Sigmoid colon (tissue), 7 donors: ENCODE data around the gene RPS27. TPM values are rescaled to one million over a fixed set of nuclear protein-coding genes. Genes with fewer than 3 reads are reported as not detected.

ENCODE experiments used
- DNase-seq: peaks from one replicate; pipeline ENCODE4 v3.0.0-alpha.2; 2019
- H3K27ac ChIP-seq, 4 donors: fragments of 200-600 bp; sonication (generic); one replicate each; pipeline ENCODE4 v1.5.1; 2016 to 2019; ENCODE audit warnings: mild to moderate bottlenecking in 1 of 4
- H3K27me3 ChIP-seq, 3 donors: fragments of 200-600 bp; sonication (generic); one replicate each; pipeline ENCODE4 v1.5.1; 2019; ENCODE audit warnings: mild to moderate bottlenecking in 1 of 3
- H3K36me3 ChIP-seq, 4 donors: fragments of 200-600 bp; sonication (generic); one replicate each; pipeline ENCODE4 v1.5.1; 2016 to 2019
- H3K4me1 ChIP-seq, 4 donors: fragments of 200-600 bp; sonication (generic); one replicate each; pipeline ENCODE4 v1.5.1; 2017 to 2019
- H3K4me3 ChIP-seq, 4 donors: fragments of 200-600 bp; sonication (generic); one replicate each; pipeline ENCODE4 v1.5.1; 2017 to 2019; ENCODE audit warnings: mild to moderate bottlenecking in 2 of 4, moderate library complexity in 1 of 4
- H3K9me3 ChIP-seq, 4 donors: fragments of 200-600 bp in 3 of 4; sonication (generic) in 3 of 4; one replicate each; pipeline versions ENCODE4 v1.5.1 to v1.6.1; 2013 to 2019
- CTCF ChIP-seq, 4 experiments: fragments of 450-650 bp in 3 of 4; fragments of 200-600 bp in 1 of 4; IDR thresholded peaks; one replicate each; pipeline ENCODE4 v1.5.1; 2016 to 2019; ENCODE audit warnings: antibody characterized with exemption in 4 of 4, mild to moderate bottlenecking in 3 of 4, moderate library complexity in 2 of 4
- EP300 ChIP-seq, 4 donors: sonication (generic); formaldehyde crosslinking; IDR thresholded peaks; one replicate each; pipeline ENCODE4 v1.6.1; 2017; ENCODE audit warnings: antibody characterized with exemption in 4 of 4
- POLR2A ChIP-seq, 2 donors: fragments of 450-650 bp; IDR thresholded peaks; one replicate each; pipeline ENCODE4 v1.6.1; 2016; ENCODE audit warnings: antibody characterized with exemption in 2 of 2, mild to moderate bottlenecking in 2 of 2, moderate library complexity in 2 of 2
- POLR2AphosphoS5 ChIP-seq, 4 donors: sonication (generic); formaldehyde crosslinking; IDR thresholded peaks; one replicate each; pipeline ENCODE4 v1.6.1; 2017; ENCODE audit warnings: antibody characterized with exemption in 4 of 4
- WGBS, 2 donors: extraction: QIAGEN DNeasy Blood & Tissue Kit; methylation state at CpG; one replicate each; pipeline ENCODE4 v1.1.7; 2013; 5-methylcytosine and 5-hydroxymethylcytosine counted together
- intact Hi-C: fragments of 100-400 bp; cut with DNase I; formaldehyde crosslinking; loops from one replicate; pipeline ENCODE4 v1.15.1; 2023
- polyA plus RNA-seq, 3 donors: library from polyadenylated mRNA; stranded (reverse); fragments of 200-250 nt; gene quantifications; one replicate each; pipeline ENCODE4 v1.2.3, GENCODE V29; 2013
- total RNA-seq, 4 donors: library from RNA; depleted of rRNA; stranded (reverse); fragments of >200 nt; gene quantifications; one replicate each; pipeline ENCODE4 v1.1.0, GENCODE V29; 2016
- donor health status: healthy with polysubstance abuse.
- donor health status: Bipolar disorder and iron deficiency.
- donor health status: healthy.

RPS27 gene
- total and polyA plus RNA-seq, 7 donors, result 1,466 to 20,490 (median 4,347) TPM

- no peaks in the 10 kb centered on the region for H3K9me3 ChIP-seq
- peak overlapping the region; percentile 93 to 98 (median 97) for H3K27ac ChIP-seq
- 67 to 91% methylated on average over 3 of the region's 3 CpGs for WGBS, 2 donors
- TF ChIP-seq POLR2A (IDR thresholded peaks at IDR 0.05), result no peak
- no peak for TF ChIP-seq EP300 (IDR thresholded peaks at IDR 0.05)
- no peak for TF ChIP-seq POLR2AphosphoS5 (IDR thresholded peaks at IDR 0.05)
- TF ChIP-seq CTCF (IDR thresholded peaks at IDR 0.05), result no peak
- peaks cover 0 to 64% (median 56%) of the 10 kb centered on the region in 4 donors for H3K4me1 ChIP-seq
- peak overlapping the region in 1 of 4 donors; percentile 77 for H3K4me3 ChIP-seq
- intact Hi-C loops, result loop anchor here (5.0 kb wide), 1 partner anchor 37 kb away; the partner anchor contains the start of gene GATAD2B
- no peak for DNase-seq
- peaks cover 0 to 26% (median 7%) of the 10 kb centered on the region in 4 donors for H3K36me3 ChIP-seq
- H3K27me3 ChIP-seq, result no peaks in the 10 kb centered on the region
Observed at GRCh38 chr1:153959454-153959853, 31.1 kb upstream of the RPS27 start.

GRCh38 chr1:153960206-153960605 is 30.4 kb upstream of the RPS27 start:
- DNase-seq, result no peak
- H3K27ac ChIP-seq, result peak overlapping the region in 3 of 4 donors; percentile 93 to 98 (median 98)

GRCh38 chr1:153961421-153961820 is 29.1 kb upstream of the RPS27 start:
- DNase-seq, result no peak
- TF ChIP-seq EP300 (IDR thresholded peaks at IDR 0.05), result no peak
- TF ChIP-seq CTCF (IDR thresholded peaks at IDR 0.05), result no peak
- TF ChIP-seq POLR2A (IDR thresholded peaks at IDR 0.05), result no peak
- TF ChIP-seq POLR2AphosphoS5 (IDR thresholded peaks at IDR 0.05), result no peak
- peaks cover 0 to 21% (median 6%) of the 10 kb centered on the region in 4 donors for H3K36me3 ChIP-seq
- H3K4me1 ChIP-seq, result peaks cover 0 to 68% (median 56%) of the 10 kb centered on the region in 4 donors
- no peak overlapping the region for H3K4me3 ChIP-seq
- WGBS, 2 donors, result 84 to 91% methylated on average over 4 of the region's 4 CpGs
- H3K27me3 ChIP-seq, result no peaks in the 10 kb centered on the region
- H3K9me3 ChIP-seq, result no peaks in the 10 kb centered on the region
- peak overlapping the region; percentile 95 to 98 (median 96) for H3K27ac ChIP-seq
- intact Hi-C loops, result no loop called here

More at GRCh38 chr1:153960206-153960605, 30.4 kb upstream of the RPS27 start:
- Histone ChIP-seq H3K4me3 (no peak overlapping the region), H3K4me1 (peaks cover 0 to 69% (median 60%) of the 10 kb centered on the region in 4 donors), H3K36me3 (peaks cover 0 to 21% (median 6%) of the 10 kb centered on the region in 4 donors), H3K27me3 (no peaks in the 10 kb centered on the region), H3K9me3 (no peaks in the 10 kb centered on the region)
- WGBS, 2 donors, result 94 to 97% methylated on average over 11 of the region's 11 CpGs
- intact Hi-C loops, result no loop called here
- TF ChIP-seq EP300 (IDR thresholded peaks at IDR 0.05) (no peak), POLR2AphosphoS5 (IDR thresholded peaks at IDR 0.05) (no peak), POLR2A (IDR thresholded peaks at IDR 0.05) (no peak), CTCF (IDR thresholded peaks at IDR 0.05) (no peak)

- peak; percentile 77 for DNase-seq
- intact Hi-C loops, result no loop called here
- TF ChIP-seq EP300 (IDR thresholded peaks at IDR 0.05) (no peak), CTCF (IDR thresholded peaks at IDR 0.05) (no peak), POLR2AphosphoS5 (IDR thresholded peaks at IDR 0.05) (no peak), POLR2A (IDR thresholded peaks at IDR 0.05) (no peak)
- Histone ChIP-seq H3K4me3 (peak overlapping the region; percentile 62 to 84 (median 80)), H3K36me3 (peaks cover 0 to 21% (median 6%) of the 10 kb centered on the region in 4 donors), H3K27ac (peak overlapping the region; percentile 95 to 98 (median 96)), H3K4me1 (peaks cover 0 to 64% (median 51%) of the 10 kb centered on the region in 4 donors), H3K9me3 (no peaks in the 10 kb centered on the region), H3K27me3 (no peaks in the 10 kb centered on the region)
- 50 to 56% methylated on average over 16 of the region's 16 CpGs for WGBS, 2 donors
Observed at GRCh38 chr1:153962088-153963029, 28.2 kb upstream of the RPS27 start.
